NCI-H526 treated with DMSO at 0.1 percent for 48 hours (cell line): ENCODE data around the gene EGFR.

ENCODE experiments used
- DNase-seq: peaks from one replicate; lab custom pipeline; 2025; lab: John Stamatoyannopoulos, UW

EGFR gene

GRCh38 chr7:55127622-55128081, 108.8 kb downstream of the EGFR start:
- no peak for DNase-seq

DNA sequence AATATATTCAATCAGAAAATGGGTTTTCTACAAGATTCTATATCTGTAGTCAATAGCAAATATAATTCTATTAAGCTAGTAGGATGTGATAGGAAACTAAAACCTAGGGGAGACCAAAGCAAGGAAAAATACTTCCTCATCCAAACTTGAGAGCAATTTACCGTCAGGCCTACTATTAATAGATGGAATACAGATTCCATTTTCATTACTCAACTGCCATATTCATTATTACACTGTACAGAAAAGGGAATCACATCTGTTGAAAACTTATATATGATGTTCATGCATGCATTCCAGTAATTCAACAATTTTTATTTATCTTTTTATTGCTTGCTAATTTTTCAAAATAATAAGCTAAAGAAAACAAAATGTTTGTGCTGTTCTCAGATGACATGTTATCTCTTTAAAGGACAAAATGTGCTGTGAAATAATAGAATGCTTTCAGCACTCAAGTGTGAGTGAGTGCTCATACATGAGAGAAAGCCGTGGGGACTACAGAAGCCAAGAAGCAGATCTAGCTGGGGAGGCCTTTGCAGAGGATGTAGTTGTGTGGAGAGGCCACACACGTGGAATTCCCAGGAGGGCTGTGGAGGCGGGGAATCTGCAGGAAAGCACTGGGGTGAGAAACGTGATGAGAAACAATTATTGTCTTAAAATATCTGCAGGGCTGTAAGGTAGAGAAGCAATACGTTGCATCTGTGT, 110.0 kb downstream of the EGFR start:
- DNase-seq: no peak

DNA sequence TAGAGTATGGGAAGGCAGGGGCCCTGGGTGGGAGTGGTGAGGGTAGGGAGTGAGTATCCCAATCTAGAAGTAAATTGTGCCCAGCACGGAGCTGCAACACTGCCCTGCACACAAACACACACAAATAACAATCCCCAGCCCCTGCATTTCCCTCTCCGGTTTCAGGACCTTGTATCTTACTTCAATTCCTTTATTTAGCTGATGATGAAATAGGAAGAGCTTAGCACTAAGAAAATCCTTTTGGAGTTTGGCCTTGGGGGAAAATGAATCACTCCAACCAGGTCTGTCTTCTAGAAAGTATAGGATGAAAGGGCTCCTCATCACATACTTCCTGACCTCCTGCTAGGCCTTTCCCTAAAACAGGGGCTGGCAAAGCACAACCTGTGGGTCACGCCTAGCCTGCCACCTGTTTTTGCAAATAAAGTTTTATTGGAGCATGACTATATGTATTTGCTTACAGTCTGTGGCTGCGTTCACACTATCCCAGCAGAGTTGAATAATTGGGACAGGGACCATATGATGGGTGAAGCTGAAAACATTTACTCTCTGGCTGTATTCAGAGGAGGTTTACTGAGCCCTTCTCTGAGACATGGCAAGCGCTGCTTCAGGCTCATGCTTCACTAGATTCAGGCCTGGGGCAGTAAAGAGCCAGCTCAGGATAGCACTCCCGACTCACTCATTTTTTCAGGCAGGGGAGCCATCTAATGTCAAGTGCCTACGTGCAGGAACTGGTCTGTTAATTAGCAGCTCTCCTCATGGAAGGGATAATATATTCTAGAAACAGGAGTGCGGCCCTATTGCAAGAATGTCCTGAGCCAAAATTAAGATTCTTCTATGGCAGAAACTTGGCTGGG, 111.0 kb downstream of the EGFR start:
- no peak for DNase-seq

- no peak for DNase-seq
Observed at GRCh38 chr7:55130395-55131141, 111.8 kb downstream of the EGFR start.

DNA sequence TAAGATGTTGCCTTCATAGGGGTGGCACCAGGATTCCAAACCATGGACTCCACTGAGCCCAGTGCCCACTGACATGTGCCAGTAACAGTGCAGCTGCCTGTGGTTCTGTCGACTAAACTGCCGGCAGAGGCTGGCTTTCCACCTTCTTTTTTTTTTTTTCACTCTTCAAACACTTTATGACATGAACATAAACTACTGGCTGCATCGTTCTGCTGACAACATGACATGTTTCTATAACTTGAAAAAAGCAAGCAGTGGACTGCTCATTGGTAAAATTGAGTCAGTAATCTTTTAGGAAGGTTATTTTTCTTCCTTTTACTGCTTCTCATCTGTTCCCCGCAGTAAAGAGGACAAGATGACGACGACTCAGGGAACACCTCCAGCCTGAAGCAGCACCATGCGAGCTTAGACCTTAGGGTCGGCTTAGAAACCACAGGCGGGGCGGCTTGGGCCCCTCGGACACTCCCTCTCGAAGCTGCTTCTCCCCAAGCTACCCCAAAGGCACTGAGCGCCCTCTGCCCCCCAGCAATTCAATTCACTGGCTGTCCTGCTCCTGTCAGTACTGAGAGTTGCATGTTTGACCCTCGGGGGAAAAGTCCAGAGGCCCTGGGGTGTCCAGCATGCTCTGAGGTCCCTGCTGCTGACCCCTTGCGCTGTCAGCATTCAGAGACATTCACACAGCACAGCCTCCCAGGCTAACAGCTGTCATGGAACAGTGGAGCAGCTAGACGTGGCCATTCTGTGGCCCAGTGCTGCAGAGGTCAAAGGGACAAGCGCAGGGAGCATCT, 112.5 kb downstream of the EGFR start:
- no peak for DNase-seq

DNA sequence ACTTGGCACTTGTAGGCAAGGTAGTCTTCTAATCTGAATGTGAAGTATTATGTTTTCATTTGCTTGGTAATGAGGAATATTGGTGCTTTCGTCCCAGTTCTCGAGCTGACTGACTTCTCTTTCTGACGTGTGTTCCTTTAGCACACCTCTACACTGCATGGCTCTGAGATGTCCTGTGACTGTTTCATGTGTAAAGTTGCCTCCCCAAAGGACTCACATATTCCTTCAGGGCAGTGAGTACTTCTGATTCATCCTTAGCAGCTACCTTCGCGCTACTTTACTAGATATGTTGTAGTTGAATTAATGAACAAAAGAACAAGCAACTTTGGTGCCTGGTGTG, 113.7 kb downstream of the EGFR start:
- DNase-seq: no peak

GRCh38 chr7:55132890-55133551, 114.2 kb downstream of the EGFR start:
- DNase-seq: no peak

- DNase-seq: no peak
Observed at GRCh38 chr7:55133630-55134358, 115.0 kb downstream of the EGFR start.

DNA sequence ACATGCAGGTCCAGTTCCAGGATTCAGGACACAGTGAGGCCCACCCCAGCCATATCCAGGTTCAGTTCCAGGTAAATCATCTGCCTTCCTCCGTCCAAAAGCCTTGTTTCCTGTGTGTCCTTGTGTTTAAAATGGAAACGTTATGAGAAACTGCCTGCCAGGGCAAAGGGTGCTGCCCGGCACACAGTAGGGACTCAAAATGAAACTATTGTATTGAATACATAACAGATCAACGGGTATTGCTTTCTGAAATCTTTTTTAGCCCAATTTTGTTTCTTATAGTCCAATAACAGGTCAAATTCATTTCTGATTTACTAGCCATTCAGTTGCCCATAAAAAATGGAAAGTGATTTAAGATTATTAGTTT, 115.5 kb downstream of the EGFR start:
- DNase-seq: no peak

GRCh38 chr7:55134786-55135185, 116.0 kb downstream of the EGFR start:
- DNase-seq: no peak

- DNase-seq: no peak
Observed at GRCh38 chr7:55135462-55135861, 116.6 kb downstream of the EGFR start.

GRCh38 chr7:55138663-55139062, 119.8 kb downstream of the EGFR start:
- DNase-seq: no peak

GRCh38 chr7:55140221-55140940, 121.6 kb downstream of the EGFR start:
- no peak for DNase-seq

DNA sequence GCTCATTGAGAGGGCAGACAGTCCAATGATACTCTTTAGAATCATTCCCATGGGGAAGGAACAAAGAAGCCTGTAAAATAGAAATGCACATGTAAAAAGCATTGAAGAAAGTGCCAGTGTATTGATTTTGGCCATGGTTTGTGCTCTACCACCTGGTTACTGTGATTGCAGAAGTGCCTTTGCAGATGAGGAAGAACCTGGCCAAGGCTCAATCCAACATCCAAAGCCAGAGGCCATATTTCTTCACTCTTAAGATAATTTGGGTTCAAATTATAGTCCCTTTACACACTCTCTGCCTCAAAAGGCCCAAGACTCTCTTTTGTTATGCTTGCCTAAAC, 122.1 kb downstream of the EGFR start:
- DNase-seq: no peak

DNA sequence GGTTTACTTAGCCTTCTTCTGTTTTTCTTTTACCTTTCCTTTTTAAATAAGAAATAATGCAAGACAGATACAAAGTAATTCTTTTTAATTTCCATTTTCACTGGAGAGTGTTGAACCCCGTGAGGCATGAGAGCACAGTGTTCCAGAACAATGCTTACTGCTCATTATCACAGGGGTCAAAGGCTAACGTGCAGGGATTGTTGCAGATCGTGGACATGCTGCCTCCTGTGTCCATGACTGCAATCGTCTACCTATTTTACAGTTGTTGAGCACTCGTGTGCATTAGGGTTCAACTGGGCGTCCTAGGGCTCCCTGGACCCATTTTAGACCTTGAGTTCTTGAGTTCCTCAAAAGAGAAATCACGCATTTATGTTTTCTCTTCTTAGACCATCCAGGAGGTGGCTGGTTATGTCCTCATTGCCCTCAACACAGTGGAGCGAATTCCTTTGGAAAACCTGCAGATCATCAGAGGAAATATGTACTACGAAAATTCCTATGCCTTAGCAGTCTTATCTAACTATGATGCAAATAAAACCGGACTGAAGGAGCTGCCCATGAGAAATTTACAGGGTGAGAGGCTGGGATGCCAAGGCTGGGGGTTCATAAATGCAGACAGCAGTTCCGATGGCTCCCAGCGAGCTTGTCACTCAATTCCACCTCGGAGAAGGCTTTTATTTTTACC, 124.2 kb downstream of the EGFR start:
- DNase-seq: no peak

- no peak for DNase-seq
Observed at GRCh38 chr7:55144333-55145317, 125.8 kb downstream of the EGFR start.

DNA sequence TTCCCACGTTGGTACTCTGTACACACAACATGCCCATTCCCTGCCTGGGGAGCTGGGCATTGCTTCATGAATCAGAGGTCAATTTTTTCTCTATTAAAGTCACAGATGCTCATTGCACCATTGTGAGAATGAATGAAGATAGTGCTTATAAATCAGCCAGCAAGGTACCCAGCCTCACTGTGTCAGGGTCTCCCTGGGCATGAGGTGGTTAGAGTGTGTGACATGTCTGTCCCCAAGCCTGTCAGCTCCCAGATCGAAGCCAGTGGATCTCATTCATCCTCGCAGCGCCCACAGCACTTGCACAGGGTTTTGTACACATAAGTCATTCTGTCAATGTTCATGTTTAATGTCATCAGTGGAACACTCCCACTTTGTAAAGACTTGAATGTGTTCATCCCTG, 126.8 kb downstream of the EGFR start:
- DNase-seq: no peak

- no peak for DNase-seq
Observed at GRCh38 chr7:55147101-55147500, 128.3 kb downstream of the EGFR start.
